Type B pancreatic cell (in vitro differentiated cells): ENCODE measurements around the gene PTPRC. TPM values are rescaled to one million over a fixed set of nuclear protein-coding genes. Genes with fewer than 3 reads are reported as not detected.
"Not testable (repeated sequence)": the region's sequence is repeated elsewhere in the genome, so short reads cannot be mapped to it uniquely, and the experiment has no call there.

Experiments
- DNase-seq: peaks from one replicate; pipeline ENCODE4 v3.0.0; 2021; ENCODE audit warnings: mixed read lengths; ENCODE audit not compliant: unreplicated experiment; ENCODE audit errors: extremely low spot score
- H3K27ac Mint-ChIP-seq: 2 replicates; pipeline ENCODE4 v1.8.0; 2021; ENCODE audit warnings: mild to moderate bottlenecking, mixed read lengths
- H3K27me3 Mint-ChIP-seq: 2 replicates; pipeline ENCODE4 v1.8.0; 2021; ENCODE audit warnings: mixed read lengths
- H3K36me3 Mint-ChIP-seq: 2 replicates; pipeline ENCODE4 v1.8.0; 2021; ENCODE audit warnings: mixed read lengths
- H3K4me1 Mint-ChIP-seq: one replicate; pipeline ENCODE4 v1.8.0; 2021; ENCODE audit warnings: mixed read lengths; ENCODE audit not compliant: unreplicated experiment
- H3K4me3 Mint-ChIP-seq: 2 replicates; pipeline ENCODE4 v1.8.0; 2021; ENCODE audit warnings: mild to moderate bottlenecking, mixed read lengths
- H3K9me3 Mint-ChIP-seq: 2 replicates; pipeline ENCODE4 v1.8.0; 2021; ENCODE audit warnings: mixed read lengths
- CTCF ChIP-seq: fragments of 200-600 bp; sonication (generic); conservative IDR thresholded peaks from 2 replicates; pipeline ENCODE4 v1.5.0; 2021; ENCODE audit warnings: antibody characterized with exemption, mild to moderate bottlenecking
- total RNA-seq: library from RNA; stranded (reverse); gene quantifications from 2 replicates; pipeline ENCODE4 v1.2.1, GENCODE V29; 2021; ENCODE audit warnings: low replicate concordance

Gene PTPRC
- total RNA-seq, 1 donor from 2014 or later, result not detected

DNA sequence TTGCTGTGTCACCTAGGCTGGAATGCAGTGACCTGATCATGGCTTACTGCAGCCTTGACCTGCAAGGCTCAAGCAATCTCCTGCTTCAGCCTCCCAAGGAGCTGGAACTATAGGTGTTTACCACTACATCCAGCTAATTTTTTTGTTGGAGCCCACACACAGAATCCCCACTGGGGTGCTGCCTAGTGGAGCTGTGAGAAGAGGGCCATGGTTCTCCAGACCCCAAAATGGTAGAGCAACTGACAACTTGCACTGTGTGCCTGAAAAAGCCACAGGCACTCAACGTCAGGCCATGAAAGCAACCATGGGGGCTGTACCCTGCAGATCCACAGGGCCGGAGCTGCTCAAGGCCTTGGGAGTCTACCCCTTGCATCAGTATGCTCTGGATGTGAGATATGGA is 39.1 kb upstream of the PTPRC start:
- TF ChIP-seq CTCF, result no peak
- Mint-ChIP-seq H3K27ac (no peak overlapping the region), H3K4me1 (peaks cover 4% of the 10 kb centered on the region), H3K27me3 (no peaks in the 10 kb centered on the region), H3K36me3 (no peaks in the 10 kb centered on the region), H3K4me3 (no peak overlapping the region), H3K9me3 (peaks cover 7% of the 10 kb centered on the region)
- DNase-seq, result no peak

DNA sequence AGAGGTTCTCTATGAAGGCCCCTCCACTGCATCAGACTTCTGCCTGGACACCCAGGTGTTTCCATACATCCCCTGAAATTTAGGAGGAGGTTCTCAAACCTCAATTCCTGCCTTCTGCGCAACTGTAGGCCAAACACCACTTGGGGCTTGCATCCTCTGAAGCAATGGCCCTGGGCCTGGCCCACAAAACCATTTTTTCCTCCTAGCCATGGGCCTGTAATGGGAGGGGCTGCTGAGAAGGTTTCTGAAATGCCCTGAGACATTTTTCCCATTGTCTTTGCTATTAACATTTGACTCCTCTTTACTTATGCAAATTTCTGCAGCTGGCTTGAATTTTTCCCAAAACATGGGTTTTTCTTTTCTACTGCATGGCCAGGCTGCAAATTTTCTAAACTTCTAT is 37.9 kb upstream of the PTPRC start:
- TF ChIP-seq CTCF, result no peak
- Mint-ChIP-seq H3K27ac (no peak overlapping the region), H3K36me3 (no peaks in the 10 kb centered on the region), H3K4me3 (no peak overlapping the region), H3K27me3 (no peaks in the 10 kb centered on the region), H3K4me1 (peaks cover 14% of the 10 kb centered on the region), H3K9me3 (peaks cover 7% of the 10 kb centered on the region)
- DNase-seq, result no peak

GRCh38 chr1:198601310-198601709 is 37.5 kb upstream of the PTPRC start:
- H3K27me3 Mint-ChIP-seq, H3K27ac Mint-ChIP-seq, H3K9me3 Mint-ChIP-seq, H3K36me3 Mint-ChIP-seq, H3K4me3 Mint-ChIP-seq, DNase-seq: not testable (repeated sequence)
- peaks cover 18% of the 10 kb centered on the region for H3K4me1 Mint-ChIP-seq

GRCh38 chr1:198601936-198602889 is 36.6 kb upstream of the PTPRC start:
- H3K4me3 Mint-ChIP-seq, result no peak overlapping the region
- H3K9me3 Mint-ChIP-seq, result peaks cover 7% of the 10 kb centered on the region
- TF ChIP-seq CTCF, result no peak
- peaks cover 23% of the 10 kb centered on the region for H3K4me1 Mint-ChIP-seq
- H3K27me3 Mint-ChIP-seq, result no peaks in the 10 kb centered on the region
- no peak overlapping the region for H3K27ac Mint-ChIP-seq
- no peaks in the 10 kb centered on the region for H3K36me3 Mint-ChIP-seq
- DNase-seq, result no peak

- DNase-seq, result no peak
- Mint-ChIP-seq H3K9me3 (peaks cover 7% of the 10 kb centered on the region), H3K27ac (no peak overlapping the region), H3K27me3 (no peaks in the 10 kb centered on the region), H3K4me1 (peaks cover 23% of the 10 kb centered on the region), H3K36me3 (no peaks in the 10 kb centered on the region), H3K4me3 (no peak overlapping the region)
- no peak for TF ChIP-seq CTCF
Measured at GRCh38 chr1:198604975-198605374, 33.9 kb upstream of the PTPRC start.

DNA sequence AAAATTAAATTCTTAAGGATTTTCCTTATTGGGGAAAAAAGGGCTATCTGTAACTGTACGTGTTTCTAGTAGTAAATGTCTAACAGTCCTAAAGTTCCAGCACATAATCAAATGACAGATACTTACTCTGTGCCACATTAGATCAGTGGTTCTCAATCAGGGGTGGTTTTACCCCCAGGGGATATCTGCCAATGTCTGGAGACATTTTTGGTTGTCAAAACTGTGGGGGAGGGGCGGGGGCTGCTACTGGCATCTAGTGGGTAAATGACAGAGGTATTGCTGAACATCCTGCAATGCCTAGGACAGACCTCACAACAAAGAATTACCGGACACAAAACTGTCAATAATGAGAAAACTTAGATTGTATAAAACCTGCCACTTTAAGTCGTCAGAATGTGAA is 33.4 kb upstream of the PTPRC start:
- no peak overlapping the region for H3K4me3 Mint-ChIP-seq
- no peak for DNase-seq
- H3K27me3 Mint-ChIP-seq, result no peaks in the 10 kb centered on the region
- no peak overlapping the region for H3K27ac Mint-ChIP-seq
- H3K36me3 Mint-ChIP-seq, result no peaks in the 10 kb centered on the region
- TF ChIP-seq CTCF, result no peak
- H3K9me3 Mint-ChIP-seq, result peaks cover 7% of the 10 kb centered on the region
- peaks cover 23% of the 10 kb centered on the region for H3K4me1 Mint-ChIP-seq
